Measurements from ENCODE around the gene EPC1. TPM values are rescaled to one million over a fixed set of nuclear protein-coding genes. Genes with fewer than 3 reads are reported as not detected.
"Not testable (repeated sequence)": the region's sequence is repeated elsewhere in the genome, so short reads cannot be mapped to it uniquely, and the experiment has no call there.

EPC1 gene
- polyA plus RNA-seq, 1 of the 3 experiments (the other 2 are of a cell fraction) = 21.8 TPM

DNA sequence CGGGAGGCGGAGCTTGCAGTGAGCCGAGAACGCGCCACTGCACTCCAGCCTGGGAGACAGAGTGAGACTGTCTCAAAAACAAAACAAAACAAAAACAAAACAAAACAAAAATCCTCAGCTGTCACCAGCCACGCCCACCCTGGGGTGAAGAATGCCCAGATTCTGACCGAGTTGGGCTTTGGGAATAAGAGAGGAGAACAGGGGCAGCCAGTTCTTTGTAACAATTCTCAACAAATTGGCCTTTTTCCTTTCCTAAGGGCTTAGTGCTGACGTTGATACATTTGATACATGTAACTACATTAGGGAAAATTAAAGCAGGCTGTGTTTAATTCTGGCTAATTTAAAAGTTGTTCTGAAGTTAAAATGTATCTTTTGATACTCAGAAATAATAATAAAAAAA, 121.0 kb downstream of the EPC1 start:
- no peak overlapping the region for H3K9ac ChIP-seq
- TF ChIP-seq TCF12 (IDR thresholded peaks at IDR 0.05) (no peak), TAF1 (IDR thresholded peaks at IDR 0.05; ENCODE audit: borderline replicate concordance, low read depth, low read length) (no peak), RFX5 (IDR thresholded peaks at IDR 0.05; ENCODE audit: low read length) (no peak), GATA2 (CRISPR knock-in tag; IDR thresholded peaks at IDR 0.05) (no peak), NRF1 (IDR thresholded peaks at IDR 0.05; ENCODE audit: low read depth, low read length) (no peak), CHD2 (IDR thresholded peaks at IDR 0.05; ENCODE audit: low read length, partially characterized antibody) (no peak), JUND (IDR thresholded peaks at IDR 0.05) (no peak), SMC3 (IDR thresholded peaks at IDR 0.05; ENCODE audit: low read depth, low read length) (no peak), NFIC (IDR thresholded peaks at IDR 0.05; ENCODE audit: borderline replicate concordance) (no peak), RAD21 (IDR thresholded peaks at IDR 0.05; ENCODE audit: low read length) (no peak)
- TF ChIP-seq, protein P1, sequence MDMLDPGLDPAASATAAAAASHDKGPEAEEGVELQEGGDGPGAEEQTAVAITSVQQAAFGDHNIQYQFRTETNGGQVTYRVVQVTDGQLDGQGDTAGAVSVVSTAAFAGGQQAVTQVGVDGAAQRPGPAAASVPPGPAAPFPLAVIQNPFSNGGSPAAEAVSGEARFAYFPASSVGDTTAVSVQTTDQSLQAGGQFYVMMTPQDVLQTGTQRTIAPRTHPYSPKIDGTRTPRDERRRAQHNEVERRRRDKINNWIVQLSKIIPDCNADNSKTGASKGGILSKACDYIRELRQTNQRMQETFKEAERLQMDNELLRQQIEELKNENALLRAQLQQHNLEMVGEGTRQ (IDR thresholded peaks at IDR 0.05; ENCODE audit: borderline replicate concordance, low read depth, low read length) = no peak
- TF ChIP-seq, protein P2, sequence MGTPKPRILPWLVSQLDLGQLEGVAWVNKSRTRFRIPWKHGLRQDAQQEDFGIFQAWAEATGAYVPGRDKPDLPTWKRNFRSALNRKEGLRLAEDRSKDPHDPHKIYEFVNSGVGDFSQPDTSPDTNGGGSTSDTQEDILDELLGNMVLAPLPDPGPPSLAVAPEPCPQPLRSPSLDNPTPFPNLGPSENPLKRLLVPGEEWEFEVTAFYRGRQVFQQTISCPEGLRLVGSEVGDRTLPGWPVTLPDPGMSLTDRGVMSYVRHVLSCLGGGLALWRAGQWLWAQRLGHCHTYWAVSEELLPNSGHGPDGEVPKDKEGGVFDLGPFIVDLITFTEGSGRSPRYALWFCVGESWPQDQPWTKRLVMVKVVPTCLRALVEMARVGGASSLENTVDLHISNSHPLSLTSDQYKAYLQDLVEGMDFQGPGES (IDR thresholded peaks at IDR 0.05; ENCODE audit: low read depth, low read length) = no peak
- TF ChIP-seq, protein P3, sequence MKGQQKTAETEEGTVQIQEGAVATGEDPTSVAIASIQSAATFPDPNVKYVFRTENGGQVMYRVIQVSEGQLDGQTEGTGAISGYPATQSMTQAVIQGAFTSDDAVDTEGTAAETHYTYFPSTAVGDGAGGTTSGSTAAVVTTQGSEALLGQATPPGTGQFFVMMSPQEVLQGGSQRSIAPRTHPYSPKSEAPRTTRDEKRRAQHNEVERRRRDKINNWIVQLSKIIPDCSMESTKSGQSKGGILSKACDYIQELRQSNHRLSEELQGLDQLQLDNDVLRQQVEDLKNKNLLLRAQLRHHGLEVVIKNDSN (IDR thresholded peaks at IDR 0.05; ENCODE audit: borderline replicate concordance, low read depth) = no peak
- H3K9me3 ChIP-seq = no peaks in the 10 kb centered on the region; the same call in 1 of the 2 replicates
- DNase-seq = no peak
- no peak overlapping the region for H2AFZ ChIP-seq (ENCODE audit: low read depth)
- H3K79me2 ChIP-seq (ENCODE audit: insufficient read depth) = no peaks in the 10 kb centered on the region
- H3K9me2 ChIP-seq = no peaks in the 10 kb centered on the region
- no peaks in the 10 kb centered on the region for H3K27me3 ChIP-seq (ENCODE audit: insufficient read depth)
- CTCF ChIA-PET = interaction anchor here (1.0 to 1.4 kb wide), 2 partner anchors 15 to 120 kb away, joined by 3 read pairs; no protein-coding TSS in a partner anchor
- POLR2A ChIA-PET = no interaction called here
- H3F3A ChIP-seq (replicated peaks; ENCODE audit: insufficient read depth) = peaks cover 3% of the 10 kb centered on the region
- no peaks in the 10 kb centered on the region for H4K20me1 ChIP-seq (ENCODE audit: insufficient read depth)
- H3K4me1 ChIP-seq (ENCODE audit: control insufficient read depth in 1 of 2, insufficient read depth in 2 of 2, low read depth in 1 of 2, low read length in 1 of 2) = no peaks in the 10 kb centered on the region
- H3K27ac ChIP-seq (ENCODE audit: low read depth in 2 of 2, low read length in 1 of 2) = no peak overlapping the region
- no peak overlapping the region for H3K4me2 ChIP-seq
- H3K36me3 ChIP-seq (replicated peaks in 1 of 2; ENCODE audit: control insufficient read depth in 1 of 2, insufficient read depth in 2 of 2, low read length in 1 of 2) = no peaks in the 10 kb centered on the region
- 79% methylated on average over 8 of the region's 8 CpGs for WGBS (ENCODE audit: low lambda C conversion rate)
- H3K4me3 ChIP-seq (ENCODE audit: low read depth in 2 of 2, low read length in 1 of 2) = no peak overlapping the region

DNA sequence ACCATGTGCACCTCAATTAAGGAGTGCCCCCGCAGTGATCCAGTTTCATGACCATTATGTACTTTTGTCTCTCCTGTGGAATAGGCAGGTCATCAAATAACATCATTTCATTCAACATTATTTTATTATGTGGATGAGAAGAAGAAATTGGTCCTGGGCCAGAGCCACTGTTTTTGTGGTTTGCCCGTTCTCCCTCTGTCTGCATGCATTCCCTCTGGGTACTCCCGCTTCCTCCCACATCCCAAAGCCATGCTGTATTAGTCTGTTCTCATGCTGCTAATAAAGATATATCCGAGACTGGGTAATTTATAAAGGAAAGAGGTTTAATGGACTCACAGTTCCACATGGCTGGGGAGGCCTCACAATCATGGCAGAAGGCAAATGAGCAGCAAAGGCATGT, 124.6 kb downstream of the EPC1 start:
- H3K4me2 ChIP-seq; H3K27ac ChIP-seq (ENCODE audit: low read depth in 2 of 2, low read length in 1 of 2); H2AFZ ChIP-seq (ENCODE audit: low read depth); H3K4me1 ChIP-seq (ENCODE audit: control insufficient read depth in 1 of 2, insufficient read depth in 2 of 2, low read depth in 1 of 2, low read length in 1 of 2); H4K20me1 ChIP-seq (ENCODE audit: insufficient read depth); H3K4me3 ChIP-seq (ENCODE audit: low read depth in 2 of 2, low read length in 1 of 2); H3K9me2 ChIP-seq; H3K9me3 ChIP-seq; H3K27me3 ChIP-seq (ENCODE audit: insufficient read depth); H3K36me3 ChIP-seq (replicated peaks in 1 of 2; ENCODE audit: control insufficient read depth in 1 of 2, insufficient read depth in 2 of 2, low read length in 1 of 2); POLR2A ChIA-PET; H3K9ac ChIP-seq; DNase-seq; H3F3A ChIP-seq (replicated peaks; ENCODE audit: insufficient read depth); H3K79me2 ChIP-seq (ENCODE audit: insufficient read depth): not testable (repeated sequence)
- CTCF ChIA-PET = interaction anchor here (0.9 to 1.2 kb wide), 4 partner anchors 33 to 452 kb away, joined by 3 read pairs; no protein-coding TSS in a partner anchor
- 72% methylated on average over 4 of the region's 4 CpGs for WGBS (ENCODE audit: low lambda C conversion rate)

DNA sequence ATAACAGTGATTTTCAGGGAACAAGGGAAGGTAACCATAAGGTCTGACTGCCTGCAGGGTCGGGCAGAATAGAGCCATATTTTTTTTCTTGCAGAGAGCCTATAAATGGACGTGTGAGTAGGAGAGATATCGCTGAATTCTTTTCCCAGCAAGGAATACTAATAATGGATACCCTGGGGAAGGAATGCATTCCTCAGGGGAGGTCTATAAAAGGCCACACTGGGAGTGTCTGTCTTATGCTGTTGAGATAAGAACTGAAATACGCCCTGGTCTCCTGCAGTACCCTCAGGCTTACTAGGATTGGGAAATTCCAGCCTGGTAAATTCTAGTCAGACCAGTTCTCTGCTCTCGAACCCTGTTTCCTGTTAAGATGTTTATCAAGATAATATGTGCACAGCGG, 127.8 kb downstream of the EPC1 start:
- H3K79me2 ChIP-seq (ENCODE audit: insufficient read depth); H3K4me3 ChIP-seq (ENCODE audit: low read depth in 2 of 2, low read length in 1 of 2); CTCF ChIA-PET; H2AFZ ChIP-seq (ENCODE audit: low read depth); H4K20me1 ChIP-seq (ENCODE audit: insufficient read depth); DNase-seq; H3K27ac ChIP-seq (ENCODE audit: low read depth in 2 of 2, low read length in 1 of 2); H3F3A ChIP-seq (replicated peaks; ENCODE audit: insufficient read depth); H3K9me2 ChIP-seq; POLR2A ChIA-PET; H3K9ac ChIP-seq; H3K36me3 ChIP-seq (replicated peaks in 1 of 2; ENCODE audit: control insufficient read depth in 1 of 2, insufficient read depth in 2 of 2, low read length in 1 of 2); H3K4me2 ChIP-seq; H3K4me1 ChIP-seq (ENCODE audit: control insufficient read depth in 1 of 2, insufficient read depth in 2 of 2, low read depth in 1 of 2, low read length in 1 of 2); H3K27me3 ChIP-seq (ENCODE audit: insufficient read depth); H3K9me3 ChIP-seq: not testable (repeated sequence)
- 56% methylated on average over 6 of the region's 6 CpGs for WGBS (ENCODE audit: low lambda C conversion rate)

DNA sequence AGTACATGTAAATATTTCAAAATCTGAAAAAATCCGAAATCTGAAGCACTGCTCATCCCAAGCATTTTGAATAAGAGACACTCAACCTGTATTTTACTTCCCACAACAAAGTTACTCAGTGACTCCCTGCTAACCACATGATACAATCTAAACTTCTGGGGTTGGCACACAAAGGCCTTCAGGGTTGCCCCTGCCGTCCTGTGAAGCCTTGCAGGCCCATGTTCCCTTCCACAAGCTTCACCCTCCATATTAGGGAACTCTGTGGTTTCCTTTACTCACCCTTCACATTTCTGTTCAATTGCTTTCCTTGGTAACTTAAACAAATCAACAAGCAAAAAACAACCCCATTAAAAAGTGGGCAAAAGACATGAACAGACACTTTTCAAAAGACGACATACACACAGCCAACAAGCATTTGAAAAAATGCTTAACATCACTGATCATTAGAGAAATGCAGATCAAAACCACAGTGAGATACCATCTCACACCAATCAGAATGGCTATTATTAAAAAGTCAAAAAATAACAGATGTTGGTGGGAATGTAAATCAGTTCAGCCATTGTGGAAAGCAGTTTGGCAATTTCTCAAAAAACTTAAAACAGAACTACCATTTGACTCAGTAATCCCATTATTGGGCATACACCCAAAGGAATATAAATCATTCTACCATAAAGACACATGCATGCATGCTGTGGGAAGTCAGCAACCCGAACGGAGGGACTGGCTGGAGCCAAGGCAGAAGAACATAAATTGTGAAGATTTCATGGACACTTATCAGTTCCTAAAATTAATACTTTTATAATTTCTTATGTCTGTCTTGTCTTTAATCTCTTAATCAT, 128.5 kb downstream of the EPC1 start:
- H3K79me2 ChIP-seq (ENCODE audit: insufficient read depth); H2AFZ ChIP-seq (ENCODE audit: low read depth); H3K4me1 ChIP-seq (ENCODE audit: control insufficient read depth in 1 of 2, insufficient read depth in 2 of 2, low read depth in 1 of 2, low read length in 1 of 2); H3K4me2 ChIP-seq; POLR2A ChIA-PET; CTCF ChIA-PET; H3K9me2 ChIP-seq; H3K4me3 ChIP-seq (ENCODE audit: low read depth in 2 of 2, low read length in 1 of 2); DNase-seq; H3K9ac ChIP-seq; H4K20me1 ChIP-seq (ENCODE audit: insufficient read depth); H3F3A ChIP-seq (replicated peaks; ENCODE audit: insufficient read depth); H3K9me3 ChIP-seq; H3K36me3 ChIP-seq (replicated peaks in 1 of 2; ENCODE audit: control insufficient read depth in 1 of 2, insufficient read depth in 2 of 2, low read length in 1 of 2); H3K27ac ChIP-seq (ENCODE audit: low read depth in 2 of 2, low read length in 1 of 2); H3K27me3 ChIP-seq (ENCODE audit: insufficient read depth): not testable (repeated sequence)
- 35% methylated on average over 5 of the region's 5 CpGs for WGBS (ENCODE audit: low lambda C conversion rate)

All from SK-N-SH (cell line).